ENCODE measurements around the gene BNC2. TPM values are rescaled to one million over a fixed set of nuclear protein-coding genes. Genes with fewer than 3 reads are reported as not detected.

BNC2 gene
- total and polyA plus RNA-seq, 2 of the 4 experiments (the other 2 are of a cell fraction) = 15.5 to 45.2 TPM

DNA sequence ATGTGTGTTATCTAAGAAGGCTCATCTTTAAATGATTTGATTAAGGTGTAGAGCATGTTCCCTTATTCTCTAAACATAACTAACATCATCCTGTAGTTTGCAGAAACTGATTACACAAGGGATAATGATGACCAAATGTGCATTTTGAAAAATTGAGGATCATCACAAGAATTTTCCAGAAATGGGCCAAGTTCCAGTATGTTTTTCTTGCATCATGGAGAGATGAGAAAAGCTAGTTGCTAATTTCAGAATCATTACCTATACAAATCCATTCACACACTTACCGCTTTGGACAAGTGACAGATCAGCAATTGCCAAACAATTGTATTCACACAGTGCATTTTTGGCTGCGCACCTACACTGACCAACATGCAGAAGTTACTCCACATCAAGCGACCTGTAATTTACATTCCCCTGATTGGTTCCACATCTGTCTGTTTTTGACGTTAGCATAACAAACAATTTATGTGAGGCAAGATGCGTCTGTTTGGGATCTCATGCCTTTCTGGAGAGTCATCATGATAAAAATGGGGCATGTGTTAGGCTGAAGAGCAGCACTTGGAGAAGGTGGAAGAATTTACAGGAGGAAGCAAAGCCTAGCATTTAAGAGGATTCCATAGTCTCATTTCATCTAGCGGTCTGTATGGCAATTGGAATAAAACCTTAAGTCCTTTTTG, 2.8 kb upstream of the BNC2 start:
- H4K8ac ChIP-seq (ENCODE audit: low read depth in 2 of 2, low read length in 2 of 2) = no peak overlapping the region
- H3K9me3 ChIP-seq (ENCODE audit: control insufficient read depth, insufficient read depth, low read length) = no peaks in the 10 kb centered on the region
- no peak overlapping the region for H3K9ac ChIP-seq (ENCODE audit: low read depth, low read length)
- WGBS, 2 experiments (ENCODE audit: extremely low coverage in 2 of 2, insufficient read length in 1 of 2) = 81% methylated on average over 3 of the region's 6 CpGs; no CpG with 5 or more reads in 1 of the 2 experiments
- H2AK9ac ChIP-seq (replicated peaks; ENCODE audit: low read depth, low read length, poor library complexity) = no peak overlapping the region
- no peak overlapping the region for H2AK5ac ChIP-seq (ENCODE audit: low read depth, low read length)
- dilution Hi-C loops (cut with HindIII; ENCODE audit: low sequenced_read_pairs, unreplicated experiment) = no loop called here
- no peak overlapping the region; the same call in 1 of the 2 replicates for H3K14ac ChIP-seq (replicated peaks; ENCODE audit: low read depth, low read length)
- H2BK20ac ChIP-seq (ENCODE audit: low read depth, low read length) = peak overlapping the region; percentile 40; the same call in 1 of the 2 replicates
- H3K18ac ChIP-seq (ENCODE audit: low read depth, low read length) = peak overlapping the region; percentile 20; the same call in 1 of the 2 replicates
- H3K79me1 ChIP-seq (ENCODE audit: low read depth in 1 of 2, low read length in 2 of 2) = peaks cover 5 to 15% of the 10 kb centered on the region in 2 experiments; a peak in 2 of 4 replicates
- no peaks in the 10 kb centered on the region for H3K27me3 ChIP-seq (ENCODE audit: control insufficient read depth, insufficient read depth, low read length)
- peaks cover 5% of the 10 kb centered on the region; the same call in 1 of the 2 replicates for H3K4me1 ChIP-seq (ENCODE audit: control insufficient read depth, insufficient read depth, low read length)
- ChIA-PET CTCF (no interaction called here), POLR2A (ENCODE audit: unreplicated experiment) (no interaction called here)
- 0 out of 2 replicates have a peak overlapping the region, but pooled peaks have one; percentile 6 for H3K4ac ChIP-seq (ENCODE audit: low read depth, low read length)
- no peaks in the 10 kb centered on the region for H4K20me1 ChIP-seq (ENCODE audit: insufficient read depth, low read length)
- no peak for TF ChIP-seq CTCF (conservative IDR thresholded peaks at IDR 0.05; ENCODE audit: low read depth, low read length)
- no peak for TF ChIP-seq POLR2A (IDR thresholded peaks at IDR 0.05; ENCODE audit: low read depth, low read length)
- TF ChIP-seq NFE2L2 (IDR thresholded peaks at IDR 0.05; ENCODE audit: low read depth, low read length) = no peak
- TF ChIP-seq RAD21 (IDR thresholded peaks at IDR 0.05; ENCODE audit: low read length) = no peak
- TF ChIP-seq MAFK (IDR thresholded peaks at IDR 0.05; ENCODE audit: low read depth, low read length) = no peak
- no peak for TF ChIP-seq ELK1 (IDR thresholded peaks at IDR 0.05; ENCODE audit: borderline replicate concordance, low read depth, low read length)
- no peak for TF ChIP-seq RFX5 (IDR thresholded peaks at IDR 0.05; ENCODE audit: low read depth, low read length)
- no peak for TF ChIP-seq MAZ (IDR thresholded peaks at IDR 0.05; ENCODE audit: borderline replicate concordance, low read depth, low read length)
- no peak for TF ChIP-seq SMC3 (IDR thresholded peaks at IDR 0.05; ENCODE audit: low read depth, low read length)
- no peak for TF ChIP-seq CHD1 (IDR thresholded peaks at IDR 0.05; ENCODE audit: low read depth, low read length)
- H2BK120ac ChIP-seq (ENCODE audit: low read depth, low read length) = peak overlapping the region; percentile 39
- BruUV-seq (replicated peaks) = no TSS peak
- H3K27ac ChIP-seq (ENCODE audit: insufficient read depth, low read length) = no peak overlapping the region
- no peak overlapping the region for H4K91ac ChIP-seq (ENCODE audit: insufficient read depth, low read depth, low read length)
- no peaks in the 10 kb centered on the region for H3K36me3 ChIP-seq (ENCODE audit: control insufficient read depth, insufficient read depth, low read length)
- no peak overlapping the region for H2AFZ ChIP-seq (replicated peaks; ENCODE audit: low read length, poor library complexity)
- H4K5ac ChIP-seq (ENCODE audit: low read depth, low read length) = no peak overlapping the region
- in situ Hi-C loops (cut with MboI; ENCODE audit: low sequenced_read_pairs) = no loop called here
- no peak overlapping the region for H3K23ac ChIP-seq (ENCODE audit: low read depth, low read length)
- intact Hi-C loops (cut with micrococcal nuclease) = loop anchor here (5.0 to 10.0 kb wide), 4 partner anchors 114 to 242 kb away; no protein-coding TSS in a partner anchor
- DNase-seq (peak; percentile 82), ATAC-seq (ENCODE audit: low read depth) (peak; percentile 9; the same call in 1 of the 2 replicates)
- no peak overlapping the region for H2BK15ac ChIP-seq (ENCODE audit: low read depth, low read length)
- peak overlapping the region; percentile 12 for H2BK5ac ChIP-seq (ENCODE audit: low read depth, low read length, poor library complexity, severe bottlenecking)
- H3K4me3 ChIP-seq (ENCODE audit: insufficient read depth, low read depth, low read length) = no peak overlapping the region
- H3K56ac ChIP-seq (ENCODE audit: extremely low read depth, insufficient read depth, low read length) = no peak overlapping the region; the same call in 1 of the 2 replicates
- H3K9me1 ChIP-seq (ENCODE audit: insufficient read depth, low read length) = peaks cover 5% of the 10 kb centered on the region; the same call in 1 of the 2 replicates
- H3K4me2 ChIP-seq (ENCODE audit: low read depth, low read length) = no peak overlapping the region; the same call in 1 of the 2 replicates
